AG04450 (cell line): ENCODE measurements around the gene CLCN4. TPM values are rescaled to one million over a fixed set of nuclear protein-coding genes. Genes with fewer than 3 reads are reported as not detected.

ENCODE experiments used
- CTCF ChIA-PET: fragments of 300-600, 350-600 bp; formaldehyde crosslinking; extraction: SDS; loops from one replicate; lab custom pipeline; 2022; ENCODE audit warnings: antibody characterized with exemption, inconsistent platforms; lab: Charles Lee
- POLR2A ChIA-PET: fragments of 350-600 bp; formaldehyde crosslinking; extraction: SDS; loops from one replicate; lab custom pipeline; 2021; ENCODE audit warnings: antibody characterized with exemption, inconsistent platforms; lab: Yijun Ruan, JAX
- DNase-seq: peaks from one replicate; pipeline ENCODE4 v3.0.0-alpha.2; 2011; ENCODE audit warnings: low read depth, low spot score
- H3K27ac ChIP-seq: one replicate; pipeline ENCODE4 v1.5.1; 2012; ENCODE audit warnings: low read depth, low read length, control low read depth
- H3K27me3 ChIP-seq: one replicate; pipeline ENCODE4 v1.6.0; 2012; ENCODE audit warnings: low read length; ENCODE audit not compliant: control insufficient read depth, insufficient read depth
- H3K4me3 ChIP-seq: 2 replicates; pipeline ENCODE4 v1.5.1; 2011; ENCODE audit warnings: mild to moderate bottlenecking, low read depth, low read length, control low read depth
- H3K9me3 ChIP-seq: 2 replicates; pipeline ENCODE4 v1.5.1; 2012; ENCODE audit warnings: low read length; ENCODE audit not compliant: control insufficient read depth, insufficient read depth
- CTCF ChIP-seq: IDR thresholded peaks from 2 replicates; pipeline ENCODE4 v1.5.1; 2011; ENCODE audit warnings: low read depth, low read length, control low read depth, inconsistent platforms
- polyA plus RNA-seq: library from polyadenylated mRNA; depleted of rRNA; stranded (reverse); fragments of >200 nt; gene quantifications from 2 replicates; pipeline ENCODE4 v1.2.3, GENCODE V29; 2011

CLCN4 gene
- polyA plus RNA-seq, 1 experiment = 1.5 TPM

DNA sequence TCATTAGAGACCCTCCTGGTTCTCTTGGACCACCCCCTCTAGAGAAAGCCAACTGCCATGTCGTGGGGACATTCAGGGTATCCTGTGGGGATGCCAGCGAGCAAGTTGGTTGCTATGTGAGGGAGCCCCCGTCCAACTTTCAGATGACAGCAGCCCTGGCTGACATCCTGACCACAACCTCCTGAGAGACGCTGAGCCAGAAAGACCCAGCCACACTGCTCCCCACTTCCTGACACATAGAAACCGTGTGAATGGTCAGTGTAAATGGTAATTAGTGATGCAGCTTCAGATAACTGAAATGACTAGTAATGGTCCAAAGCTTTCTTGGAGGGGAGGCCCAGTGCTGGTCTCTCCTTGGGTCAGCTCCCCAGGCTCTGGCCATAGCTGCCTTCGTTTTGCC lies 10.8 kb downstream of the CLCN4 start:
- no peak for DNase-seq
- Histone ChIP-seq H3K9me3 (no peaks in the 10 kb centered on the region), H3K27ac (no peak overlapping the region), H3K4me3 (no peak overlapping the region), H3K27me3 (no peaks in the 10 kb centered on the region)
- CTCF ChIA-PET = no interaction called here
- TF ChIP-seq CTCF = no peak
- POLR2A ChIA-PET = no interaction called here

DNA sequence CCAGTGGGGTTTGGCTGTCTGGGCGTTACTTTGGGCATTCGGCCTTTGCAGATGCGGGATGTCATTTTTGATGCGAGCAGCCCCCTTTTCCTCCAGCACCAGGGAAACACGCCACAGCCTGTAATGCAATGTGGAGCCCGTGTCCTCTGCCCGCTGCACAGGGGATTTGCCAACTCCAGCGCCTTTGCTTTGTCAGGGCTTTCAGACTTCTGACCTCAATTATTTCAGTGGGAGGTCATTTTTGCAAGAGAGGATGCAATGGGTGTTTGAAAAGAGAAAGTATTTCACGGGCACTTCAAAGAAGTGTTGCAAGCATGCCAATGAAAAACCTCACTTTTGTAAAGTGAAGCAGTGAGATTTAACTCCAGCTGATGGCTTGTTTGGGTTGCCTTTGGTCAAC lies 11.5 kb downstream of the CLCN4 start:
- Histone ChIP-seq H3K4me3 (no peak overlapping the region), H3K27ac (no peak overlapping the region), H3K27me3 (no peaks in the 10 kb centered on the region), H3K9me3 (no peaks in the 10 kb centered on the region)
- no peak for DNase-seq
- ChIA-PET CTCF (no interaction called here), POLR2A (no interaction called here)
- no peak for TF ChIP-seq CTCF

GRCh38 chrX:10169175-10169574 lies 12.4 kb downstream of the CLCN4 start:
- TF ChIP-seq CTCF = no peak
- ChIA-PET POLR2A (no interaction called here), CTCF (no interaction called here)
- Histone ChIP-seq H3K4me3 (no peak overlapping the region), H3K9me3 (no peaks in the 10 kb centered on the region), H3K27me3 (no peaks in the 10 kb centered on the region), H3K27ac (no peak overlapping the region)
- DNase-seq = no peak

DNA sequence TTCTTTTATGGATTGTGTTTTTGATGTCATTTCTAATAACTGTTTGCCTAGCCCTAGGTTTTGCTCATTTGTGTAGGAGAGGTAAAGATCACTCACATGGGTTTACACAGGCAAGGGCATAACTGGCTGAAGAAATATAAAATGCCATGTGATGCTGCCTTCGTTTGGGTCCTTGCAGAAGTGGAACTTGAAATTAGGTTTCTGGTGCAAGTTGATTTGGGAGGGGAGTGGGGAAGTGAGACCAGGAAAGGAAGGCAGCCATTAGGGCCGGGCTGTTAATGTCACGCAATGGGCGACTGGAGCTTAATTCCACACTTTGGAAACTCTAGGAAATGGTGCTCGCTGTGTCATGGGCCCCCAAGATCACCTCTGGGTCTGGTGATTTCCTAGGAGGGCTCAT lies 14.5 kb downstream of the CLCN4 start:
- no peak for TF ChIP-seq CTCF
- POLR2A ChIA-PET = no interaction called here
- Histone ChIP-seq H3K9me3 (no peaks in the 10 kb centered on the region), H3K27ac (no peak overlapping the region), H3K4me3 (no peak overlapping the region), H3K27me3 (no peaks in the 10 kb centered on the region)
- DNase-seq = no peak
- CTCF ChIA-PET = interaction anchor here (1.9 kb wide), 1 partner anchor 51 kb away, joined by 4 read pairs; no protein-coding TSS in a partner anchor

DNA sequence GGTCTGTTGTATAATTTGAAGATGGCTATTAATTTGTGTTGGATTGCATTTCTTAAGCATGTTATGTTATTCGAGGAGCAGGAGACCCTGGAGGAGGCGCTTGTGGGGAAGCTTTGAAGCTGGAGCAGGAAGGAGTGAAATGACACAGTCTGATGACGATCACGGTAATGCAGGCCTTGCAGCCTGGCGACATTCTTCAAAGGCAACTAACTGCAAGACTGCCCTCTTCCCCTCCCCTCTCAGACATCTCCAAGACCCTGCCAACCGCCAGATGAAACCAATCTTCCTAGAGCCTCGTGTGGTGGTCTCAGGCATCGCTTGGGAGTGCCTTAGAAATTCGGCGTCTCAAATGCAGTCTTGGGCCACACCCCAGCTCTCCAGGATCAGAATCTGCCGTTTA lies 16.1 kb downstream of the CLCN4 start:
- Histone ChIP-seq H3K9me3 (no peaks in the 10 kb centered on the region), H3K4me3 (no peak overlapping the region), H3K27me3 (no peaks in the 10 kb centered on the region), H3K27ac (no peak overlapping the region)
- ChIA-PET CTCF (interaction anchor here (0.5 kb wide), 1 partner anchor 53 kb away, joined by 3 read pairs; no protein-coding TSS in a partner anchor), POLR2A (no interaction called here)
- DNase-seq = no peak
- no peak for TF ChIP-seq CTCF
